Stimulated activated CD4-positive, alpha-beta T cell treated with anti-CD3 and anti-CD28 coated beads, Interleukin-15, amount 100 ng/mL, for 1 hour (primary cell): ENCODE data around the gene HDAC10.
"Not testable (repeated sequence)": the region's sequence is repeated elsewhere in the genome, so short reads cannot be mapped to it uniquely, and the experiment has no call there.

Source experiments
- DNase-seq, 2 donors: peaks; one replicate each; pipeline ENCODE4 v3.0.0-alpha.2; 2020; ENCODE audit warnings: low read depth in 1 of 2, low spot score in 1 of 2

The HDAC10 gene

GRCh38 chr22:50286275-50286674, 35.2 kb upstream of the HDAC10 start:
- no peak for DNase-seq

DNA sequence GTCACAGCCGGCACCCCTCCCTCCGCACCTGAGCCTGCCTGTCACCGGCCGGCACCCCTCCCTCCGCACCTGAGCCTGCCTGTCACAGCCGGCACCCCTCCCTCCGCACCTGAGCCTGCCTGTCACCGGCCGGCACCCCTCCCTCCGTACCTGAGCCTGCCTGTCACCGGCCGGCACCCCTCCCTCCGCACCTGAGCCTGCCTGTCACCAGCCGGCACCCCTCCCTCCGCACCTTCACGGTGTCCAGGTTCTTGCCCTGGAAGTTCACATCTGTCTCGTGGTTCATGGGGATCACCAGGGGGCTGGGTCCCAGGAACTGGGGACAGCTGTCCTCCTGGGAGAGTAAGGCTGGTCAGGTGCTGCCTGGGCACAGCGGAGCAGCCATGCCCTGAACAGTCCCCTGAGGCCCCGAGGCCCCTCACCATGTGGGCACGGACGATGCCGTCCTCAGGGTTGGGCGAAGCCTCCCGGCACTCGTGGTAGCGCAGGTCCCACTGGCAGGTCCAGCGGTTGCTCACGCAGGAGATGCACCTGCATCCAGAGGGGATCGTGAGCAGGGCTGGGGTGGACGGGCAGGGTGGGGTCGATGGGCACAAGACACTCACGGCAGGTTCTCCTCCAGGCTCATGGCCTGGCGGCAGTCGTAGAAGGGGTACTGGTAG, 34.6 kb upstream of the HDAC10 start:
- no peak for DNase-seq

DNA sequence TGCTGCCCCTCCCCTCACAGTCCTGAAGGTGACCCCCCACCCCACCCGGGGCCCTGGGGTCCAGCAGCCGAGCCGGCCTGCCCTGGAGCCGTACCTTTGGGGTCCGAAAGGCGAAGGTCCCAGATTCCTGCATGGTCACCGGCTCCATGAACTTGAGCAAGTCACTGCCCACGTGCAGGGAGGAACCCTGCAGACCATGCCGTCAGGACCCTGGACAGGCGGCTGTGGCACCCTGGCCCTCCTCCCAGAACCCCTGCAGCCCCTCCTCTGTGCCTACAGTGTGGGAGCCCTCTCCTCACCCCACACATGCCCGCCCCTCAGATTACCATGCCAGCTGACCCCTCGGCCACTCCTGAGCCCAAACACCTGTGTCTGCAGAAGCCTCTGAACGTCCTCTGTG, 33.4 kb upstream of the HDAC10 start:
- no peak for DNase-seq

DNA sequence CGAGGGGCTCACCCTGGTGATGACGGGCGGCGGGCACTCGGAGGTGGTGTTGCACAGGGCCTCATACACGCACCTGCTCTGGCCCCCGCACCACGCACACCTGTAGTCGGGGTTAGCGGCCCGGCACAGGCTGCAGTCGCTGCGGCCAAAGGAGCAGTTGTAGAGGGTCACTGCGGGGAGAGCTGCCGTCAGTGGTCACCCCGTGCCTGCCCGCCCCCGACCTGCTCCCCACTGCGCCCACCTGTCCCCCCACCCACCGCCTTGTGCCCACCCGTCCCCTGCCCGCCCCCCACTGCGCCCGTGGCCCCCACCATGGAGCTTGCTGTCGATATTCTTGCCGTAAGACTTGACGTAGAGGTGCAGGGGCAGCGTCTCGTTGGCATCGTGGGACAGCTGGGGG, 32.8 kb upstream of the HDAC10 start:
- DNase-seq, result no peak

DNA sequence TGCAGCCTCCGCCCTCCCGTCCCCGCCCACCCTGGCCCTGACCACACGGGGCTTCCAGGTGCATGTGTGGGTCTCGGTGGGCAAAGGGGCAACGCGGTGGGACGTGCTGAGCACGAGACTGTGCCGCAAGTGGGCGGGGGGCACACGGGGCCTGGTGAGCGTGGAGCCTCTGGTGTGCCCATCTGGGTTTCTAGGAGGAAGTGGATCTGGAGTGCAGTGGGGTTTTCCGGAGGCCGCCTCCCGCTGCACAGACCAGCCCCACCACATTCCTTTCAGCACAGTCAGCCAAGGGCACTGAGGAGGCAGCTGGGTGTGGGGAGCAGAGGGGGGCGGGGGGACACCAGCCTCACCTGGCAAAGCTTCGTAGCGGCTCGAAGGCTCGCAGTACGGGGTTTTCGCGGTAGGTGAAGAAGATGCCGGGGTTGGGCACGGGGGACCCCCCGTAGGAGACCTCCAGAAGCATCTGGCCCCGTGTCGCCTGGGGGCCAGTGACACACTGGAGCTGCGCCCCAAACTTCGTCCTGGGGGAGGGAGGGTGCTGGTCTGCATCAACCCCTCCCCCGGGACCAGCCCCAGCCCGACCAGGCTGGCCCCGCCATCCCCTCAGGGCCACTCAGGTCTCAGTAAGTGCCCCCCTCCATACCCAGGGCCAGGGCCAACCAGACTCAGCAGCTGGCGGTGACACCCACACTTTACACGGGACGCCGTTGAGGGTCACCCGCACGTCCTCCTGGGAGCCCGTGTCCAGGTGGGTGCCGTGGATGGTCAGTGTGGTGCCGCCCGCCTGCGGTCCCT, 31.5 kb upstream of the HDAC10 start:
- no peak for DNase-seq

- DNase-seq, result no peak
Measured at GRCh38 chr22:50281957-50282356, 30.9 kb upstream of the HDAC10 start.

- DNase-seq, result no peak
Measured at GRCh38 chr22:50281384-50281760, 30.3 kb upstream of the HDAC10 start.

- DNase-seq, result no peak
Measured at GRCh38 chr22:50280708-50281383, 29.8 kb upstream of the HDAC10 start.

DNA sequence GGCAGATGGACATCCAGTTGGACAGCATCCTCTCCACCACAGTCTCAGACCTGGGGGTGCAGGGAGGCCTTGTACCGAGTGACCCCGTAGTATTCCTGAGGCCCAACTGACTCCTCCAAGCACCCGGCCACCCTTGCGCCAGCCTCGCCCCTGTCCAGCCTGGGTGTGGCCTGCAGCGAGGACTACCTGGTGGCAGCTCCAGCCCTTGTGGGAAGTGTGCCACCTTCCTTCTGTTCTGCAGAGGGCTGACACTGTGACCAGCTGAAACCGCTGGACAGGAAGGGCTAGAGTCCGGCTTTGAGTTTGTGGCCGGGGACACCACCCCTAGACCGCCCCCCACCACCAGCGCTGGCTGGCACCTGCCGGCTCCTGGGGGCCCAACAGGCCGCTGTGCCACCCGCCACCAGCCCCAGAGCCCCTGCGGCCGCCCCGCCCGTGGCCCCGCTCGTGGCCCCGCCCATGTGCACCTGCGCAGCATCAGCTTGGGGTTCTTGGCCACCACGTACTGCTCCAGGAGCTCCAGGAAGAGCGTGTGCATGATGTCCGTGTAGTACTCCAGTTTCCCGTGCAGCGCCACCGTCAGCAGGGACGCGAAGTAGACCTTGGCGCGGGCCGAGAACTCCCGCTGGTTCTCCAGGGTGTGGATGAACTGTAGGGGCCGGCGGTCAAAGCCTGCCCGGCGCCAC, 29.1 kb upstream of the HDAC10 start:
- DNase-seq, result no peak

GRCh38 chr22:50278956-50279619, 28.0 kb upstream of the HDAC10 start:
- DNase-seq, result no peak

DNA sequence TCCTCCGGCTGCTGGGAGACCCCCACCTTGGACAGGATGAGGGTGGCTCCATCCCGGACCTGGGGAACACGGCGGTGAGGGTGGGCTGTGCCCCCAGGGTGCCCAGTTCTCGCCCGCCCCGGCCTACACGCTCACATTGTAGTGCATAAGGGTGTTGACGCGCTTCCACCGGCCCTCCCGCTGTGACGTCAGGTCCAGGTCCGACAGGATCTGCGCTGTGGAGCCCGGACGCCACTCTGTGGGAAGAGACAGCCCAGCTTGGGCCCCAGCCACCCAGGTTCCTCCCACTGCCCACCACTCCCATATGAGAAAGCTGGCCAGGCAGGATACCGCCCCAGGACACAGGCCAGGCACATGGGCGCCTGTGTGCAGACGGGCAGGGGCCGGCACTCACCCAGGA, 27.4 kb upstream of the HDAC10 start:
- DNase-seq, result no peak

GRCh38 chr22:50277761-50278160, 26.7 kb upstream of the HDAC10 start:
- no peak for DNase-seq

GRCh38 chr22:50276143-50276542, 25.1 kb upstream of the HDAC10 start:
- DNase-seq, result no peak

DNA sequence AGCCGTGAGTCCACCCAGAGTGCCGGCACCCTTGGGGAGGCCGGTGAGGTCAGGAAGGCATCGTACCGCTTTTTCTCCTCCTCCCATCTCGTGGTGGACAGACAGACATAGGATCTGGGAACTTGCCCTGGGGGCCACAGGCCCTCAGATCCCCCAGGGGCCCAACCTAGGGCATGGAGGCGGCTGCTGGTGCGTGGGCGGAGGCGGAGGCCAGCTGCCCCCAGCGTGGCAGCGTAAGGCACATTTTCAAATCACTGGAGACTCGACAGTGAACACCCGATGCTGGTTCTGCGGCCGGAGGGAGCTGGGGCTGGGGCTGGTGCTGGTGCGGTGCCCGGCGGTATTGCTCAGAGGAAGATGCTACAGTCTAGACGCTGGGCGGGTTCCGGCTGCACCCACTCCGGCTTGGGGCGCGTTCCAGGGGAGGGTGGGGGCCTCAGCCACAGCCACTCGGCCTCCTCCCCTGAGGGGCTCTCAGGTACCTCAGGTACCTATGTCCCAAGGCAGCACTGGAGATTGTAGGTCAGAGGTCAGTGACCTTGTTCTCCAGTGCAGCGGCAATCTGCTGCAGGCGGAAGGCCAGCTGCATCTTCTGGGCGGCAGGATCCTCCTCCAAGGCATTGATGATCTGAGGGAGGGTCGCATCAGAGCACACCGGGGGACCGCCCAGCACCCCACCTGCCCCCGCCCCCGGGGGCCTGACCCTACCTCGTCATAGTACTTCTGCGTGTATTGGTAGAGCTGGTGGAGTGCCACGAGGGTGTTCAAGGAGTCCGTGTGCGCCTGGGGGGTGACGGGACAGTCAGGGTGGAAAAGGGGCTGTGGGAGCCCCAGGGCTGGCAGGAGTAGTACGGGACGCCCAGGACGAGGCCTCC, 24.4 kb upstream of the HDAC10 start:
- no peak for DNase-seq

DNA sequence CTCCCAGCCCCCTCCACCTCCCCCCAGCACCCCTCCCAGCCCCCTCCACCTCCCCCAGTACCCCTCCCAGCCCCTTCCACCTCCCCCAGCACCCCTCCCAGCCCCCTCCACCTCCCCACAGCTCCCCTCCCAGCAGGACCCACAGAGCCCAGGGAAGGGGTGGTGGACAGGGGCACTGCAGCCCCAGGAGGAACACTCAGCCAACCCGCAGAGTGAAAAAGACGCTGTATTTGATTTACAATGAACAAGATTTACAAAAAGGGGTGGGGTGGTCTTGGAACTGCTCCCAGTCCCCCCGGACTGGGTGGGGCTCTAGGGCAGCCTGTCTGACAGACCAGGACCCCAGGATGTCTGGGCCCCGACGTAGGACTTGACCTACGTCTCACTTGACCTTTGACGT, 23.7 kb upstream of the HDAC10 start:
- no peak for DNase-seq

GRCh38 chr22:50274311-50274710, 23.2 kb upstream of the HDAC10 start:
- no peak for DNase-seq

DNA sequence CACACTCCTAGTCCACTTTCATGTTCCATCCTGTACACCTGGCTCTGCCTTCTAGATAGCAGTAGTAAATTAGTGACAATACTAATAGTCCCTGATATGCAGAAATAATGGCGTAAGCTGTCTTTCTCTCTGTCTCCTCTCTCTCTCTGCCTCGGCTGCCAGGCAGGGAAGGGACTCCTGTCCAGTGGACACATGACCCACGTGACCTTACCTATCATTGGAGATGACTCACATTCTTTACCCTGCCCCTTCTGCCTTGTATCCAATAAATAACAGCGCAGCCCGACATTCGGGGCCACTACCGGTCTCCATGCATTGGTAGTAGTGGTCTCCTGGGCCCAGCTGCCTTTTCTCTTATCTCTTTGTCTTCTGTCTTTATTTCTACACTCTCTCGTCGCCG, 22.7 kb upstream of the HDAC10 start:
- DNase-seq, result not testable (repeated sequence)

DNA sequence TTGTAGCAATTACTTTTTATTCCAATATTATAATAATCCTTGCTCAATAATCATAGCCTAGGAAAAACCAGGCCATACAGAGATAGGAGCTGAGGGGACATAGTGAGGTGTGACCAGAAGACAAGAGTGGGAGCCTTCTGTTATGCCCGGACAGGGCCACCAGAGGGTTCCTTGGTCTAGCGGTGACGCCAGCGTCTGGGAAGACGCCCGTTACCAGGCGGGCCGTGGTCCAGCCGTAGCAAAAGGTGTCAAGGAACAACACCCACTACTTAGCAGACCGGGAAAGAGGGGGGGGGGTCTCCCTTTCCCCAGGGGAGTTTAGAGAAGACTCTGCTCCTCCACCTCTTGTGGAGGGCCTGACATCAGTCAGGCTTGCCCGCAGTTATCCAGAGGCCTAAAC, 22.3 kb upstream of the HDAC10 start:
- DNase-seq, result not testable (repeated sequence)

DNA sequence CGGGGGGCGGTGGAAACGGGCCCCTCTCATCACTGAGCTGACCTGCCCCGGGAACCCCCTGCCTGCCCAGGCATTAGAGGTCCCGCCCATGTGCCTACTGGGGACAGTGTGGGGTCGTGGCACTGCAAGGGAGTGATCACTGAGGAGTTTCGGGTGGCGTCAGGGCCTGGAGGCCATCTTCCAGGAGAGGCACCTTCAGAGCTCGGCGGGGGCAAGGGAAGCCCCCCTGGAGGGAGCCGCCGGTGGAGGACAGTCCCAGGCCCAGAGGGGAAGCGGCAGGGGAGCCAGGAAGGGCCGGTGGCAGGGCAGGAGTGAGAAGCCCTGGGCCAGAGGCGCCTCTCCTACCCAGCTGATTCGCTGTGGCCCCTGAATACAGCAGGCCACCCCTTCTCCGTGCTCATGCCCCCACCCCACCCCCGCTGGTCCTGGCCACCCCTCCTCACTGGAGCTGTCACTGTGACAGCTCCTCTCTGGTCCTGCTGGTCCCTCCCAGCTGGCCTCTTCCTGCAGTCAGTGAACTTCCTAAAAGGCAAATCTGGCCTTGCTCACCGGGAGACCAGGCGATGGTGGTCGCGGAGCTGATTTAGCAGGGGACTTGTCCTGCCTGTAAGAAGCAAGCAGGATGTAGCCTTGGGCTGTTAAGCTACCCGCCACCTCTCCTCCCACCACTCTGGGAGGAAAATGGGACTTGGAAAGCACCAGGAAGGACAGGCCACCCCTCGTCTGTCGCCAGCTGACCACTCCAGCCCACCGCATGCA, 21.2 kb upstream of the HDAC10 start:
- DNase-seq, result no peak
